Smooth muscle cell of bladder (primary cell): ENCODE results near the gene ARHGEF2. TPM values are rescaled to one million over a fixed set of nuclear protein-coding genes. Genes with fewer than 3 reads are reported as not detected.

Source experiments
- total RNA-seq: library from RNA; depleted of rRNA; stranded (reverse); fragments of >200 nt; gene quantifications from 2 replicates; pipeline ENCODE4 v1.2.3, GENCODE V29; 2014

The ARHGEF2 gene
- 90.5 and 126 TPM in 2 replicates for total RNA-seq

GRCh38 chr1:155978325-155978972, at the start of gene ARHGEF2:
ARHGEF2 (minus strand) TSS chr1:155978547; CDS start chr1:155978427, 120 bp downstream.

DNA sequence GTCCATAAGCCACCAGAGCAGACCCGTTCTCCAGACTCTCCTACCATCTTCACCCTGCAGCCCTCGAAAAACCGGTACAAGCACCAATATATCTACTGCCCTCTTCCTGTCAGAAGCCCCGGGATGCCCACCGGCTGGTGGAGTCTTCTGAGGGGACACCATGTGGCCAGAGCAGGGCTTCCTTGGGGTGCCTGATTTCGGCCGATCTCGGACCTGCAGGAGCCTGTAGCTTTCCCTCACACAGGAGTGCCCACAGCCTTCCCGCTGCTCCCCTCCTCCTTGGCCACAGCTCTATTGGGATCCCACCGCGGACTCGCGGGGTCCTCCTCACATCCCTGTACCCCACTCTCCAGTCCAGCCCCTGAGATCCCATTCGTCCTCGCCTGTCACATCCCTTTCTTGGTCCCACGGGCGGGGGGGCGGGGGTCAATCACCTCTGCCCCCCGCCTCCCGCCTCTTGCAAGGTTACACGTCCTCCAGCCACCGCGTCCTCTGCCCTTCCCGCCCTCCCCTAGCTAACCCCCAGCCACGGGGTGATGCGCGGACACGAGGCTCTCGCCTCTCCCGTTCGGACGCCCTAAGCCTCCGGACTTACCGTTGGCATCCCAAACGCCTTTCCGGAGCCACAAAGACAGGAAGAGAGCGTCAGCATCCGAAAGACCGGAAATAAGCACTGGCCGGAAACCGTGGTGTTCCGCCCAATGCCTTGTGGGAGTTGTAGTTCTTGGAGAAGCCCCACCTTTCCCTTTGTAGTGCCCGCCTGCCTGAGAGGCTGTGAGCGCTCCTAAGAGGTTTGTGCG, 42.1 kb upstream of the ARHGEF2 start, which contains the start of gene SSR2:
Gene SSR2, minus strand, starts transcription at position 659 of the 800 bp plus-strand sequence. CDS start 784 bp downstream, outside the sequence.

DNA sequence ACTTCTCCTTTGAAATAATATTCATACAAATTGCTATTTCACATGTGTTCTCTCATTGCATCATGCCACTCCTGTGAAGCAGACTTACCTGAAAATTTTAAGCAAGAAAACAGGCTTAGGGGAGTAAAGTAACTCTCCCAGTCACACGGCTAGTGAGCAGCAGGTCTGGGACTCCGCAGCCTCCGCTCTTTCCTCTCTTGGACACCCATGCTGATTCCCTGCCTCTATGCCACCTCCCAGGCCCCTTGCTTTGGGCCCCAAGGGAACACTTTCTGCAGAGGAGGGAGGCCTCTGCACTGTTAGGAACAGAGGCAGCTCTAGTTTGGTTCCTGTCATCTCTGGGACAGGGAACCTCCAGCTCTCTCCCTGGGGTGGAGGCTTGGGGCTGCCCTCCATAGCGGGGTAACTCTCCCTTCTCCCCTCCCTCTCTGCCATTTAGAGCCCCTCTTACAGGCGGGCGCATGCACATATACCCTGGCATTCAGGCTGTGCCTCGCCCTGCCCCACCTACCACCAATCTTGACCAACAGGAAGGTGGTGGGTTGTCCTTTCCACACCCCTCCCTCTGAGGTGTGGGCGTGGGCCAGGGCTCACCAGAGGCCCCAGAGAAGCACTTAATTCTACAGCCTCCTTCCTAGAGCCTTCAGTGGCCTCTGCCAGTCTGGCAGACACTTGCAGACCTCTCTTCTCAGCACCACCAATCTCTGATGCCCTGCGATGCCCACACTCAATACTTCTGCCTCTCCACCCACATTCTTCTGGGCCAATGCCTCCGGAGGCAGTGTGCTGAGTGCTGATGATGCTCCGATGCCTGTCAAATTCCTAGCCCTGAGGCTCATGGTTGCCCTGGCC, 37.1 kb downstream of the ARHGEF2 start, which contains the start of gene RXFP4:
Gene RXFP4, plus strand, starts transcription at position 646 of the 852 bp plus-strand sequence. Its CDS starts 72 bp downstream, at position 718.

GRCh38 chr1:155934097-155934935, 44.0 kb downstream of the ARHGEF2 start, which contains the start of gene KHDC4:
KHDC4 (minus strand) TSS chr1:155934413; CDS start chr1:155934373, 40 bp downstream.

DNA sequence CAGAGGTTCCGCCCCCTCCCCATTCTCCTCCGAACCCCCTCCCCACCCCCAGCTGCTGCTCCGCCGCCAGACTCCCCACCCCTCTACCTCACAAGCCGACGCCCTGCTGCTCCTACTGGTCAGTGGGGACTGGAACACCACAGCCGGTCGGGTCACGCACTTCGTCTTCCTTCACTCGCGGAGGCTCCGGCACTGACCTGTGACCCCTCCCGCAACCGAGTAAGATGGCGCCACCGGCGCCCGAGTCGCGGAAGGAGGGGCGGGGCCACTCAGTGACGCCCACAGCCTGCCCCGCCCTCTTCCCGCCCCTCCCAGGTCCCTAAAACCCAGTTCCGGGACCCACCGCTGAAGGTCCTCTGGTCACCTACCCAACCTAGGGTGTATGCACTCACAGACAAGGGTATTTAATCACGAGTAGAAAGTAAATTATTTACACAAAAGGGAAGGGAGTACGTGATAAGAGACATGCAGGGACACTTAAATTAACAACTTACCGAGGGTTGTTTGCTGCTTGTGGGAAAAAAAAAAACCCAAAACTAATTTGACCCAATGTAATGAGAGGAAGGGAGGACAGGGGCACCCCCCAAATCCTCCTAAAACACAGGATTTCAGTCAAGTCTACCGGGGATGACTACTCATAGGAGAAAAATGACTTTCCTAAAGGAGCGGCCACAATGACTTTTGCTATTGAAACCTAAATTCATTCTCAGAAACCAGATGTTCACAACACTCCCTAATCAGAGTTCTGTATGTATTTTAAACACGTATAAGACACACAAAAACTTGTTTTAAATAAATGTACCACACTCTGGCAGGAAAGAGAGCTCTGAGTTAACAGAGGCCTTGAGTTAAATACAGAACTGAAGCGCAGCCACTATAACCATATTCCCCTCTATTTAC, 66.9 kb downstream of the ARHGEF2 start, which contains the start of gene RIT1:
Gene RIT1, minus strand, starts transcription at position 194 of the 900 bp plus-strand sequence. CDS start 588 bp downstream, outside the sequence.

Other genes with a start within 250 kb of the ARHGEF2 start
- 18.6 and 24.8 TPM in 2 replicates for gene GON4L, start 121.3 kb downstream of the ARHGEF2 start, total RNA-seq
- gene SYT11, start 119.0 kb downstream of the ARHGEF2 start, total RNA-seq = 35.4 and 37.9 TPM in 2 replicates
- gene RIT1, start 67.2 kb downstream of the ARHGEF2 start, total RNA-seq = 25.2 and 36.1 TPM in 2 replicates
- 14.6 and 19.9 TPM in 2 replicates for gene KHDC4, start 44.1 kb downstream of the ARHGEF2 start, total RNA-seq
- gene RXFP4, start 36.9 kb downstream of the ARHGEF2 start, total RNA-seq = not detected in 2 replicates
- gene SSR2, start 42.4 kb upstream of the ARHGEF2 start, total RNA-seq = 511 and 610 TPM in 2 replicates
- 8.8 and 9.4 TPM in 2 replicates for gene UBQLN4, start 75.3 kb upstream of the ARHGEF2 start, total RNA-seq
- gene LAMTOR2, start 76.2 kb upstream of the ARHGEF2 start, total RNA-seq = 60.7 and 86.5 TPM in 2 replicates
- not detected in 2 replicates for gene RAB25, start 82.6 kb upstream of the ARHGEF2 start, total RNA-seq
- 1.3 and 1.6 TPM in 2 replicates for gene MEX3A, start 103.9 kb upstream of the ARHGEF2 start, total RNA-seq
- gene LMNA, start 136.2 kb upstream of the ARHGEF2 start, total RNA-seq = 865 and 1,009 TPM in 2 replicates
- 0.57 and 0.83 TPM in 2 replicates for gene SEMA4A, start 175.0 kb upstream of the ARHGEF2 start, total RNA-seq
- 5.5 and 7.2 TPM in 2 replicates for gene SLC25A44, start 215.6 kb upstream of the ARHGEF2 start, total RNA-seq
- 17.2 and 21.9 TPM in 2 replicates for gene PMF1, start 234.5 kb upstream of the ARHGEF2 start, total RNA-seq